ENCODE measurements around the gene RNF121.

The RNF121 gene

DNA sequence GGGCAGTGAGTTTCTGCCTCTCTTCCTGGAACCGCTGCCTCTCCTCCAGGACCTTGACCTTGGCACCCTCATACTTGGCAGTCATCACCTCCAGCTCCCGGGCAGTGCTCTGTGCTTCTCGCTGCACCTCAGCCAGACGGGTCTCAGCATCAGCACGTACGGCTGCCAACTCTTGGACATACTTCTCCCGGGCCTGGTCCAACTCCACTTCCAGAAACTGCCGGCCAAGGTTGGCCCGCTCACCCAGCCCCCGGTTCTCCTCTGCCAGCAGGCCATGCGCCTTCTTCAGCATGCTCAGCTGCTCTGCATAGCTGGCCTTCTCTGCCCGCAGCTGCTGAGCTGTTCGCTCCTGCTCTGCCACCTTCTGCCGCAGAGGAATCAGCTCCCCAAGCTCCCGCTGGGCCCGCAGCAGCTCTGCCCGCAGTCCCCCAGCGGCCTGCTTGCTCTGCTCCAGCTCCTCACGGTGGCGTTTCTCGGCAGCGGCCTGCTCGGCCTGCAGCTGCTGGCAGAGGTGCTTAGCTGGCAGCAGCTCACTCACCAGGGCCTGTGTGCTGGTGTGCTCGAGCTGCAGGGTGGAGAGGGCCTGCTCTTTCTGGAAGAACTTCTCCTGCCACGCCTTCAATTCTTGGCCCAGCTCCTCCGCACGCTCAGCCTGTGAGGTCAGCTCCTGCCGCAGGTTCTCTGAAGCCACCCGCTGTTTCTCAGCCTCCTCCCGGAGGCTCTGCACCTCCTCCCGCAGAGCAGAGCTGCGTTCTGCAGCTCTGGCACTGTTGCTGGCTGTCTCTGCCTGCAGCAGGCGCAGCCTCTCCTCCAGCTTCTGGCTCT lies 84.3 kb downstream of the RNF121 start:
- no peak overlapping the region for H3K9ac ChIP-seq (ENCODE audit: low read length)
- peaks cover 25% of the 10 kb centered on the region for H3K4me1 ChIP-seq (ENCODE audit: control insufficient read depth, insufficient read depth, low read length)
- H3K4me3 ChIP-seq (ENCODE audit: low read length) = no peak overlapping the region
- H3K27me3 ChIP-seq (ENCODE audit: control insufficient read depth, insufficient read depth, low read length) = no peaks in the 10 kb centered on the region
- no peaks in the 10 kb centered on the region for H3K9me3 ChIP-seq (ENCODE audit: control insufficient read depth, low read length)
- H3K36me3 ChIP-seq (ENCODE audit: control insufficient read depth, insufficient read depth, low read length) = peaks cover 71% of the 10 kb centered on the region

GRCh38 chr11:72013765-72014711 lies 85.2 kb downstream of the RNF121 start:
- Histone ChIP-seq H3K9ac (ENCODE audit: low read length) (no peak overlapping the region), H3K4me3 (ENCODE audit: low read length) (no peak overlapping the region), H3K9me3 (ENCODE audit: control insufficient read depth, low read length) (no peaks in the 10 kb centered on the region), H3K27me3 (ENCODE audit: control insufficient read depth, insufficient read depth, low read length) (no peaks in the 10 kb centered on the region), H3K4me1 (ENCODE audit: control insufficient read depth, insufficient read depth, low read length) (peaks cover 25% of the 10 kb centered on the region), H3K36me3 (ENCODE audit: control insufficient read depth, insufficient read depth, low read length) (peaks cover 72% of the 10 kb centered on the region)

- Histone ChIP-seq H3K4me3 (ENCODE audit: low read length) (no peak overlapping the region), H3K36me3 (ENCODE audit: control insufficient read depth, insufficient read depth, low read length) (peaks cover 79% of the 10 kb centered on the region)
These were observed 86.0 kb downstream of the RNF121 start for GRCh38 chr11:72014761-72015320.

DNA sequence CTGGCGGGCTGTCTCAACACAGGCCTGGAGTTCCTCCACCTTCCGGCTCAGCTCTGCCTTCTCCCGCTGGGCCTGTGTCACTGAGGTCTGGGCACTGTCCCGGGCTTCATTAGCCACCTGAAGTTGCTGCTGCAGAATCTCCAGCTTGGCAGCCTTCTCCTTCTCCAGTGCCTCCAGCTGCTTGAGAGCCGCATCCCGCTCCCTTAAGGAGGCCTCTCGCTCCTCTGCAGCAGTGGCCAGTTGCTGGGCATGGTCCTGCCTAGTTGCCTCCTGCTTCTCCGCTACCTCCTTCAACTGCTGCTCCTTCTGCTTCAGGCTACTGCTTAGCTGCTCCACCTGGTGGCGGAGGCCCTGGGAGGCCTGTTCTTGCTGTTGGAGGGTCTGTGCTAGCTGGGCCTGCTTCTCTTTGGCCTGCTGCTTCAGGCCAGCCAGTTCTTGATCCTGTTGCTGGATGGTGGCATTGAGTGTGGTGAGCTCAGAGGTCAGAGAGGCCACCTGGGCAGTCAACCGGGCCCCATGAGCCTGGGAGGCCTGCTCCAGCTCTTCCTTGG lies 86.7 kb downstream of the RNF121 start:
- Histone ChIP-seq H3K36me3 (ENCODE audit: control insufficient read depth, insufficient read depth, low read length) (peaks cover 76% of the 10 kb centered on the region), H3K4me1 (ENCODE audit: control insufficient read depth, insufficient read depth, low read length) (peaks cover 25% of the 10 kb centered on the region), H3K27me3 (ENCODE audit: control insufficient read depth, insufficient read depth, low read length) (no peaks in the 10 kb centered on the region), H3K9me3 (ENCODE audit: control insufficient read depth, low read length) (no peaks in the 10 kb centered on the region), H3K4me3 (ENCODE audit: low read length) (no peak overlapping the region), H3K9ac (ENCODE audit: low read length) (no peak overlapping the region)

More at GRCh38 chr11:72014761-72015320, 86.0 kb downstream of the RNF121 start:
- no peaks in the 10 kb centered on the region for H3K9me3 ChIP-seq (ENCODE audit: control insufficient read depth, low read length)
- no peak overlapping the region for H3K9ac ChIP-seq (ENCODE audit: low read length)
- H3K4me1 ChIP-seq (ENCODE audit: control insufficient read depth, insufficient read depth, low read length) = peaks cover 25% of the 10 kb centered on the region
- no peaks in the 10 kb centered on the region for H3K27me3 ChIP-seq (ENCODE audit: control insufficient read depth, insufficient read depth, low read length)

- H3K36me3 ChIP-seq (ENCODE audit: control insufficient read depth, insufficient read depth, low read length) = peaks cover 65% of the 10 kb centered on the region
- no peaks in the 10 kb centered on the region for H3K27me3 ChIP-seq (ENCODE audit: control insufficient read depth, insufficient read depth, low read length)
- no peak overlapping the region for H3K4me3 ChIP-seq (ENCODE audit: low read length)
These were observed 89.3 kb downstream of the RNF121 start for GRCh38 chr11:72018171-72018570.

GRCh38 chr11:72023335-72023734 lies 94.5 kb downstream of the RNF121 start:
- H3K4me1 ChIP-seq (ENCODE audit: control insufficient read depth, insufficient read depth, low read length) = no peaks in the 10 kb centered on the region
- H3K4me3 ChIP-seq (ENCODE audit: low read length) = no peak overlapping the region
- H3K9me3 ChIP-seq (ENCODE audit: control insufficient read depth, low read length) = no peaks in the 10 kb centered on the region
- H3K27me3 ChIP-seq (ENCODE audit: control insufficient read depth, insufficient read depth, low read length) = no peaks in the 10 kb centered on the region
- H3K9ac ChIP-seq (ENCODE audit: low read length) = no peak overlapping the region
- peaks cover 29% of the 10 kb centered on the region for H3K36me3 ChIP-seq (ENCODE audit: control insufficient read depth, insufficient read depth, low read length)

More at GRCh38 chr11:72018171-72018570, 89.3 kb downstream of the RNF121 start:
- peaks cover 14% of the 10 kb centered on the region for H3K4me1 ChIP-seq (ENCODE audit: control insufficient read depth, insufficient read depth, low read length)
- H3K9me3 ChIP-seq (ENCODE audit: control insufficient read depth, low read length) = no peaks in the 10 kb centered on the region
- H3K9ac ChIP-seq (ENCODE audit: low read length) = no peak overlapping the region

GRCh38 chr11:72024069-72024754 lies 95.4 kb downstream of the RNF121 start:
- Histone ChIP-seq H3K9ac (ENCODE audit: low read length) (no peak overlapping the region), H3K27me3 (ENCODE audit: control insufficient read depth, insufficient read depth, low read length) (no peaks in the 10 kb centered on the region), H3K36me3 (ENCODE audit: control insufficient read depth, insufficient read depth, low read length) (peaks cover 22% of the 10 kb centered on the region), H3K4me3 (ENCODE audit: low read length) (no peak overlapping the region), H3K9me3 (ENCODE audit: control insufficient read depth, low read length) (no peaks in the 10 kb centered on the region), H3K4me1 (ENCODE audit: control insufficient read depth, insufficient read depth, low read length) (no peaks in the 10 kb centered on the region)

DNA sequence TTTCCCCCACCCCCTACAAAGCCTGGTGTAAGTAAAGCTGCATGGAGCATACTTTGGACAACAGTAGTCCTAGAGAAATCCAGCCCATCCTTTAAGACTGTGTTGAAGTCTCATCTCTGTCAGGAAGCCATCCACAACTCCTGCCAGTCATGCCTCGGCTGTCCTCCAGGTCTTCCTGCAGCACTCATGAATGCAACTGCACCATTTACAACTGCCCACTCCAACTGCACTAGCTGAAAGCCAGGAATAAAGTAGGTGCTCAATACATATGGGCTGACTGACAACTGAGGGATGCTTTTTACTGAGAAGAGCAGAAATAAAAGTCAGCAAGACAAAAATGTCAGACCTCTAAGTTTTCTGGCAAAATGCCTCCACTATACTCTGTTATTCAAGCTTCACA lies 97.2 kb downstream of the RNF121 start:
- H3K4me3 ChIP-seq (ENCODE audit: low read length) = no peak overlapping the region
- H3K9ac ChIP-seq (ENCODE audit: low read length) = no peak overlapping the region
- H3K9me3 ChIP-seq (ENCODE audit: control insufficient read depth, low read length) = no peaks in the 10 kb centered on the region
- H3K4me1 ChIP-seq (ENCODE audit: control insufficient read depth, insufficient read depth, low read length) = no peaks in the 10 kb centered on the region
- peaks cover 11% of the 10 kb centered on the region for H3K36me3 ChIP-seq (ENCODE audit: control insufficient read depth, insufficient read depth, low read length)
- no peaks in the 10 kb centered on the region for H3K27me3 ChIP-seq (ENCODE audit: control insufficient read depth, insufficient read depth, low read length)

DNA sequence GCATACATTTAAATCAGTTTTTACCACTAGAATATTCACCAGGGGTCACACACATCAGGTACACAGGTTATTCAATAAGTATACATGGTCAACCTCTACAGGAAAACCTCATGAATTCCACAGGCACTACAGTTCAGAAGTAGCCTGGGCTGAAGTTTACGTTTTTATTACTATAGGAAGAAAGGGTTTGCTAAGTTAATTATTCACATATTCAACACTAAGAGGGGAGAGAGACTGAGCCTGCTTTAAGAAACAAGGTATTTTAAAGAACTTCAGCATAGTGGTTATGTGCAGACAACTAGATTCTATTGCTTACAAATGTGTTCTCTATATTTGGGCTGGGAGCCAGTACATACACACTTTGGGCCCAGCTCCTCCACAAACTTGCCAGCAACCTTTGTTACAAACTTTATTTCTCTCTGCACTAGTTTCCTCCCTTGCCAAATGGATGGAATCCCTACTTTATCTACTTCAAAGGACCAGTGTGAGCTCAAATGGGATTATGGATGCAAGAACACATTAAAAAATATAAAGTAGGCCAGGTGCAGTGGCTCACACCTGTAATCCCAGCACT lies 101.7 kb downstream of the RNF121 start:
- Histone ChIP-seq H3K27me3 (ENCODE audit: control insufficient read depth, insufficient read depth, low read length) (no peaks in the 10 kb centered on the region), H3K9ac (ENCODE audit: low read length) (no peak overlapping the region), H3K4me3 (ENCODE audit: low read length) (no peak overlapping the region), H3K36me3 (ENCODE audit: control insufficient read depth, insufficient read depth, low read length) (no peaks in the 10 kb centered on the region), H3K9me3 (ENCODE audit: control insufficient read depth, low read length) (no peaks in the 10 kb centered on the region), H3K4me1 (ENCODE audit: control insufficient read depth, insufficient read depth, low read length) (no peaks in the 10 kb centered on the region)

DNA sequence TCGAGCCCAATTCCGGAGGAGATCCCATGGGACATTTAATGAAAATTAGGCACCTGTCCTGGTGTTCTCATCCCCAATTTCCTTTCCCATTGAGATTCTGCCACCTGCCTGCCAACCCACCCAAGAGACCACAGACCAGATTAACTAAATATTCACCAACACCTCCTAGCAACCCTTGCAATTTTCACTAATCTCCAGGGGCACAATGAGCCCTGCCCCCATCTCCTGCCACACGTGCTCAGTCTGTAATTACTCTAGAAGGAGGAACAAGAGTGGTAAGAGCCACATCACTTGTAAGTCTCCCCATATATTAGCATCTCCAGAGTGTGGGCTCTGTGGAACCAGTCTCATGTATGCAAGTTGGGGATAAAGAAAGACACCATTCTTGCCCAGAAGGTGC lies 107.8 kb downstream of the RNF121 start:
- no peaks in the 10 kb centered on the region for H3K27me3 ChIP-seq (ENCODE audit: control insufficient read depth, insufficient read depth, low read length)
- peaks cover 28% of the 10 kb centered on the region for H3K4me1 ChIP-seq (ENCODE audit: control insufficient read depth, insufficient read depth, low read length)
- H3K9ac ChIP-seq (ENCODE audit: low read length) = no peak overlapping the region
- H3K36me3 ChIP-seq (ENCODE audit: control insufficient read depth, insufficient read depth, low read length) = no peaks in the 10 kb centered on the region
- no peaks in the 10 kb centered on the region for H3K9me3 ChIP-seq (ENCODE audit: control insufficient read depth, low read length)
- no peak overlapping the region for H3K4me3 ChIP-seq (ENCODE audit: low read length)

All from mucosa of stomach (tissue), 1 donor.